SK-N-SH treated with all-trans-retinoic acid at 6 μM for 48 hours (cell line): ENCODE measurements around the gene MYT1.

Source experiments
- GLIS3 ChIP-seq: fragments of 250-450 bp; sonication (Bioruptor Pico); IDR thresholded peaks from 2 replicates; pipeline ENCODE4 v1.5.0; 2020; ENCODE audit warnings: mild to moderate bottlenecking, moderate library complexity
- ZC3H10 ChIP-seq: fragments of 250-450 bp; sonication (Bioruptor Pico); IDR thresholded peaks from 2 replicates; pipeline ENCODE4 v1.5.1; 2021; ENCODE audit warnings: mild to moderate bottlenecking, moderate library complexity
- ZFP30 ChIP-seq: fragments of 450-650 bp; formaldehyde crosslinking; IDR thresholded peaks from 2 replicates; pipeline ENCODE4 v1.5.0; 2022; ENCODE audit warnings: mild to moderate bottlenecking, moderate library complexity
- TF ChIP-seq, protein P1 (sequence below): fragments of 250-450 bp; sonication (Bioruptor Pico); IDR thresholded peaks from 2 replicates; pipeline ENCODE4 v1.8.0; 2021; ENCODE audit warnings: low read depth, mild to moderate bottlenecking, moderate library complexity, borderline replicate concordance
- TF ChIP-seq, protein P2 (sequence below): fragments of 250-450 bp; sonication (Bioruptor Pico); IDR thresholded peaks from 2 replicates; pipeline ENCODE4 v1.8.0; 2020; ENCODE audit warnings: mild to moderate bottlenecking, moderate library complexity, borderline replicate concordance

DNA sequence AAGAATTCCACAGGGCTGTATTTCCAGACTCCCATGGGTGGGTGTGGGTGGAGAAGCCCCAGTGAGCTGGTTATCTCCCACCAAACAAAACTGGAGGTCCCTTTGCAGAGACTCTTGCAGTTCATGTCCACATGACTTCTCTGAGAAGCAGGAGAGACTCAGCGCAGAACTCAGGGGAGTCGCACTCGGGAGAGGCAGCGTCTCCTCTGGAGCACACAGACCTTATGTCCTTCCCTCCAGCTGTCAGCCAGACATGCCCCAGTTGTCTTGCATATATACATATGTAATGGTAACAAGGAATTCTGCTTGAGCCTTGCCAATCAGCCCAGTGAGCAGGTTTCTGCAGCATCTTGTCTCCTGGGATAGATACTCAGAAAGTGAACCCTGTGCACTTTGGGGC lies 23.8 kb downstream of the MYT1 start:
- no peak for TF ChIP-seq ZFP30 (CRISPR knock-in tag)
- TF ChIP-seq, protein P1, sequence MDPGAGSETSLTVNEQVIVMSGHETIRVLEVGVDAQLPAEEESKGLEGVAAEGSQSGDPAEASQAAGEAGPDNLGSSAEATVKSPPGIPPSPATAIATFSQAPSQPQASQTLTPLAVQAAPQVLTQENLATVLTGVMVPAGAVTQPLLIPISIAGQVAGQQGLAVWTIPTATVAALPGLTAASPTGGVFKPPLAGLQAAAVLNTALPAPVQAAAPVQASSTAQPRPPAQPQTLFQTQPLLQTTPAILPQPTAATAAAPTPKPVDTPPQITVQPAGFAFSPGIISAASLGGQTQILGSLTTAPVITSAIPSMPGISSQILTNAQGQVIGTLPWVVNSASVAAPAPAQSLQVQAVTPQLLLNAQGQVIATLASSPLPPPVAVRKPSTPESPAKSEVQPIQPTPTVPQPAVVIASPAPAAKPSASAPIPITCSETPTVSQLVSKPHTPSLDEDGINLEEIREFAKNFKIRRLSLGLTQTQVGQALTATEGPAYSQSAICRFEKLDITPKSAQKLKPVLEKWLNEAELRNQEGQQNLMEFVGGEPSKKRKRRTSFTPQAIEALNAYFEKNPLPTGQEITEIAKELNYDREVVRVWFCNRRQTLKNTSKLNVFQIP (CRISPR knock-in tag), result no peak
- TF ChIP-seq, protein P2, sequence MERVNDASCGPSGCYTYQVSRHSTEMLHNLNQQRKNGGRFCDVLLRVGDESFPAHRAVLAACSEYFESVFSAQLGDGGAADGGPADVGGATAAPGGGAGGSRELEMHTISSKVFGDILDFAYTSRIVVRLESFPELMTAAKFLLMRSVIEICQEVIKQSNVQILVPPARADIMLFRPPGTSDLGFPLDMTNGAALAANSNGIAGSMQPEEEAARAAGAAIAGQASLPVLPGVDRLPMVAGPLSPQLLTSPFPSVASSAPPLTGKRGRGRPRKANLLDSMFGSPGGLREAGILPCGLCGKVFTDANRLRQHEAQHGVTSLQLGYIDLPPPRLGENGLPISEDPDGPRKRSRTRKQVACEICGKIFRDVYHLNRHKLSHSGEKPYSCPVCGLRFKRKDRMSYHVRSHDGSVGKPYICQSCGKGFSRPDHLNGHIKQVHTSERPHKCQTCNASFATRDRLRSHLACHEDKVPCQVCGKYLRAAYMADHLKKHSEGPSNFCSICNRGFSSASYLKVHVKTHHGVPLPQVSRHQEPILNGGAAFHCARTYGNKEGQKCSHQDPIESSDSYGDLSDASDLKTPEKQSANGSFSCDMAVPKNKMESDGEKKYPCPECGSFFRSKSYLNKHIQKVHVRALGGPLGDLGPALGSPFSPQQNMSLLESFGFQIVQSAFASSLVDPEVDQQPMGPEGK (CRISPR knock-in tag), result no peak
- no peak for TF ChIP-seq GLIS3 (CRISPR knock-in tag)
- no peak for TF ChIP-seq ZC3H10 (CRISPR knock-in tag)
